Keratinocyte (primary cell): ENCODE results near the gene SAMD8. TPM values are rescaled to one million over a fixed set of nuclear protein-coding genes. Genes with fewer than 3 reads are reported as not detected.

Experiments used
- DNase-seq: peaks from one replicate; pipeline ENCODE4 v3.0.0-alpha.2; 2011; ENCODE audit warnings: low read depth, missing footprints, low spot score
- FAIRE-seq: peaks from 2 replicates; lab custom pipeline; 2011; peaks lifted over from hg19 to GRCh38; lab: Jason Lieb, UNC
- H2AFZ ChIP-seq: 2 replicates; pipeline ENCODE4 v1.6.0; 2012; ENCODE audit warnings: low read length, control low read depth, inconsistent platforms; ENCODE audit not compliant: control insufficient read depth
- H3K27ac ChIP-seq: 2 replicates; pipeline ENCODE4 v1.5.1; 2011; ENCODE audit warnings: low read length; ENCODE audit not compliant: control insufficient read depth, insufficient read depth
- H3K27me3 ChIP-seq: 3 replicates; pipeline ENCODE4 v1.6.0; 2011; ENCODE audit warnings: low read length; ENCODE audit not compliant: control insufficient read depth, insufficient read depth; ENCODE audit errors: extremely low read depth
- H3K36me3 ChIP-seq, 2 experiments: 2 replicates in 1 of 2; 3 replicates in 1 of 2; pipeline ENCODE4 v1.5.1; 2011; ENCODE audit warnings: low read length in 2 of 2, mild to moderate bottlenecking in 1 of 2; ENCODE audit not compliant: control insufficient read depth in 2 of 2, insufficient read depth in 2 of 2; ENCODE audit errors: extremely low read depth in 1 of 2
- H3K4me1 ChIP-seq: 3 replicates; pipeline ENCODE4 v1.5.1; 2011; ENCODE audit warnings: low read length; ENCODE audit not compliant: control insufficient read depth, insufficient read depth; ENCODE audit errors: extremely low read depth
- H3K4me2 ChIP-seq: 3 replicates; pipeline ENCODE4 v1.6.0; 2011; ENCODE audit warnings: low read depth, low read length; ENCODE audit not compliant: control insufficient read depth, insufficient read depth; ENCODE audit errors: extremely low read depth
- H3K4me3 ChIP-seq, 3 experiments: fragments of 200-600 bp in 1 of 3; sonication (generic) in 1 of 3; 2 replicates in 2 of 3; 3 replicates in 1 of 3; pipeline ENCODE4 v1.5.1; 2011 to 2016; ENCODE audit warnings: low read length in 3 of 3, mild to moderate bottlenecking in 3 of 3, control low read depth in 2 of 3, inconsistent platforms in 1 of 3, low read depth in 1 of 3, mixed read lengths in 1 of 3, mixed run types in 1 of 3, moderate library complexity in 1 of 3; ENCODE audit not compliant: control insufficient read depth in 2 of 3, insufficient read depth in 2 of 3; ENCODE audit errors: extremely low read depth in 1 of 3
- H3K79me2 ChIP-seq: 2 replicates; pipeline ENCODE4 v1.6.0; 2012; ENCODE audit warnings: low read length; ENCODE audit not compliant: control insufficient read depth, insufficient read depth
- H3K9ac ChIP-seq: 3 replicates; pipeline ENCODE4 v1.6.0; 2011; ENCODE audit warnings: low read length; ENCODE audit not compliant: control insufficient read depth, insufficient read depth; ENCODE audit errors: extremely low read depth
- H3K9me1 ChIP-seq: 3 replicates; pipeline ENCODE4 v1.6.0; 2011; ENCODE audit warnings: low read length; ENCODE audit not compliant: control insufficient read depth, insufficient read depth; ENCODE audit errors: extremely low read depth
- H3K9me3 ChIP-seq: 2 replicates; pipeline ENCODE4 v1.5.1; 2012; ENCODE audit warnings: low read depth, low read length; ENCODE audit not compliant: control insufficient read depth
- H4K20me1 ChIP-seq: 3 replicates; pipeline ENCODE4 v1.6.0; 2011; ENCODE audit warnings: low read length; ENCODE audit not compliant: control insufficient read depth, insufficient read depth; ENCODE audit errors: extremely low read depth
- CTCF ChIP-seq, 3 experiments: IDR thresholded peaks in 1 of 3; conservative IDR thresholded peaks in 1 of 3; optimal IDR thresholded peaks in 1 of 3; 2 replicates in 2 of 3; 3 replicates in 1 of 3; pipeline versions ENCODE3 to v1.5.1; 2011; ENCODE audit warnings: low read length in 3 of 3, mild to moderate bottlenecking in 3 of 3, moderate library complexity in 2 of 3, control low read depth in 1 of 3, inconsistent platforms in 1 of 3; ENCODE audit not compliant: insufficient read depth in 2 of 3; ENCODE audit errors: extremely low read depth in 1 of 3
- EZH2 ChIP-seq: IDR thresholded peaks from one replicate; pipeline ENCODE4 v1.6.1; 2012; ENCODE audit warnings: inconsistent platforms, mild to moderate bottlenecking, low read length, moderate library complexity
- dilution Hi-C: fragments of 300-500 bp; cut with MboI; formaldehyde crosslinking; loops from one replicate; pipeline ENCODE4 v1.7.0; 2020; ENCODE audit warnings: low sequenced_read_pairs; ENCODE audit not compliant: extremely low pct_ligation_motif_present
- polyA plus RNA-seq, 5 experiments: library from polyadenylated mRNA; depleted of rRNA in 3 of 5; stranded (reverse) in 3 of 5; stranded (forward) in 1 of 5; unstranded in 1 of 5; fragments of >200 nt; gene quantifications; 1 replicate in 1 of 5; 2 replicates in 3 of 5; 3 replicates in 1 of 5; pipeline versions ENCODE4 v1.2.1 to v1.2.3, GENCODE V29; 2011 to 2012; ENCODE audit warnings: missing spikeins in 2 of 5, low read depth in 1 of 5, low replicate concordance in 1 of 5

The SAMD8 gene
- polyA plus RNA-seq, 1 donor (not counting 4 experiments of a cell fraction or from before 2014, with no cell fraction given) = 31.7 TPM

DNA sequence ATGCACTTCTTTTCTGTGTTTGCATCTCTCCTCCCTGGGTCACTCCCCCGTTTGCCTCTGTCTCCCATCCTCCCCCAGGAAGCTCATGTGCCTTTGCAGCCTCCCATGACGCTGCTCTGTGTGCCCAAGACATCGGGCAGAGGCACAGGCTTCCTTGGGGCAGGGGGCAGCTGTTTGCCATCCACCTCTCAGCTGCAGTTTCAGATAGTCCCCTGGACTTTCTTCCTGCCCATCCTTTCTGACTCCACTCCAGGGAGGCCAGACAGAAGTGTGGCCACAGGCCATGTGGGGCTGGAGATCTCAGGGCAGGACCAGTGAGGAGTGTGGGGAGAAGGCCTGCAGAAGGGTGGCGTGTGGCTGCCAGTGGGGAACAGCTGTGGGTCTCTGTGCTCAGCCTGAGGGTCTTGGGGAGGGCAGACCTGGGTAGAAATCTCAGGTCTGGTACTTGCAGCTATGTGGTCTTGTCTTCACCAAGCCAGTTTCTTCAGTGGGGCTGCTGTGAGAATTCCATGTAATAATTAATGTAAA, 10.6 kb upstream of the SAMD8 start:
- no peaks in the 10 kb centered on the region for H3K79me2 ChIP-seq
- H3K27ac ChIP-seq = no peak overlapping the region
- H3K9me3 ChIP-seq = no peaks in the 10 kb centered on the region
- H3K4me3 ChIP-seq = no peak overlapping the region
- no peak for TF ChIP-seq EZH2
- TF ChIP-seq CTCF (optimal IDR thresholded peaks at IDR 0.05 in 1 of 3, IDR thresholded peaks at IDR 0.05 in 1 of 3, conservative IDR thresholded peaks at IDR 0.05 in 1 of 3; ENCODE audit: extremely low read depth in 1 of 3, insufficient read depth in 2 of 3, low read length in 3 of 3) = no peak
- H3K4me1 ChIP-seq = peaks cover 21% of the 10 kb centered on the region
- no peak overlapping the region for H2AFZ ChIP-seq
- H3K27me3 ChIP-seq = no peaks in the 10 kb centered on the region
- dilution Hi-C loops = no loop called here
- H3K9me1 ChIP-seq = no peaks in the 10 kb centered on the region
- DNase-seq (no peak), FAIRE-seq (no peak)
- no peaks in the 10 kb centered on the region for H4K20me1 ChIP-seq
- H3K4me2 ChIP-seq = no peak overlapping the region
- H3K9ac ChIP-seq = no peak overlapping the region
- H3K36me3 ChIP-seq = no peaks in the 10 kb centered on the region

GRCh38 chr10:75101416-75102251, 9.8 kb upstream of the SAMD8 start:
- H3K4me2 ChIP-seq = no peak overlapping the region
- FAIRE-seq = no peak
- no peaks in the 10 kb centered on the region for H4K20me1 ChIP-seq
- H3K9ac ChIP-seq = no peak overlapping the region
- no peaks in the 10 kb centered on the region for H3K9me1 ChIP-seq
- no peak overlapping the region for H3K27ac ChIP-seq
- no peaks in the 10 kb centered on the region for H3K9me3 ChIP-seq
- no peaks in the 10 kb centered on the region for H3K27me3 ChIP-seq
- no peak for DNase-seq
- H3K4me3 ChIP-seq = no peak overlapping the region
- H2AFZ ChIP-seq = no peak overlapping the region
- H3K79me2 ChIP-seq = no peaks in the 10 kb centered on the region
- peaks cover 21% of the 10 kb centered on the region for H3K4me1 ChIP-seq
- dilution Hi-C loops = no loop called here
- H3K36me3 ChIP-seq = no peaks in the 10 kb centered on the region
- TF ChIP-seq EZH2 (no peak), CTCF (optimal IDR thresholded peaks at IDR 0.05 in 1 of 3, IDR thresholded peaks at IDR 0.05 in 1 of 3, conservative IDR thresholded peaks at IDR 0.05 in 1 of 3; ENCODE audit: extremely low read depth in 1 of 3, insufficient read depth in 2 of 3, low read length in 3 of 3) (no peak)
